AG04449 (cell line): ENCODE results near the gene ZMAT5.

Experiments used
- CTCF ChIA-PET: fragments of 350-600 bp; formaldehyde crosslinking; extraction: SDS; loops from one replicate; lab custom pipeline; 2021; ENCODE audit warnings: antibody characterized with exemption; lab: Yijun Ruan, JAX
- POLR2A ChIA-PET: fragments of 400-600, 350-600 bp; formaldehyde crosslinking; extraction: SDS; loops from one replicate; lab custom pipeline; 2020; ENCODE audit warnings: antibody characterized with exemption, inconsistent platforms; lab: Yijun Ruan, JAX
- DNase-seq: peaks from one replicate; pipeline ENCODE4 v3.0.0-alpha.2; 2010; ENCODE audit warnings: low read depth, low spot score
- H3K4me3 ChIP-seq: 2 replicates; pipeline ENCODE4 v1.5.1; 2011; ENCODE audit warnings: low read depth, mild to moderate bottlenecking, control low read depth, low read length
- TF ChIP-seq, protein P1 (sequence below): IDR thresholded peaks from one replicate; pipeline ENCODE4 v1.5.1; 2011; ENCODE audit warnings: mild to moderate bottlenecking, moderate library complexity, low read length, control low read depth, inconsistent platforms; ENCODE audit not compliant: insufficient read depth; ENCODE audit errors: missing control alignments

The ZMAT5 gene

DNA sequence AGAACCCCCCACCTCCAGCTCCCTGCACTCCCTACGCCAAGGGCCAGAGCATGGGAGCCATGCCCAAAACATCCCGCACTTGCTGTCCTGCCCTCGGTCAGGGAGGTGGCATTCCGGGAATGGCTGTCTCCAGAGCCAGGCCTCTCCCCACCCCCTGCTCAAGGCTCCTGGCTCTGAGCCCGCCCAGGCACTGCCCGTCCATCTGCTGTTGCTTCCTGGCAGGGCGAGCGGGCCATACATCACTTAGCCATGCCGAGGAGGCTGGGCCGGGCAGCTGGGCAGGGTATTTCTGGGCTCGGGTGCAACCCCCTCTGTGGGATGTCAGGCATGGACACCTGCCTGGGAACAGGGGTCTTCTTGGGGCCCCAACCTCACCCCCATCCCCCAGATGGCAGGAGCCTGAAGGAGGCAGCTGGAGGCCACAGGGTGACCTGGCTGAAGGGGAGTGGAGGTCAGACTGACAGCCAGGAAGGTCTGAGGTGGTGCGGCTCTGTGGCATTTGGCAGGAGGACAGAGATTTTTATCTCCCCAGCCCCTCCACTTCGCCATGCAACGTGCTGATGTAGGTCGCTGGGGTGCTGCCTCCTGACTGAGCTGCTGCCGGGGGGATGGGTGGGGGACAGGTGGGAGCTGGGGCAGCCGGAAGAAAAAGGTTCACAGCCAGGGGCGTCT, 55.7 kb downstream of the ZMAT5 start:
- TF ChIP-seq, protein P1, sequence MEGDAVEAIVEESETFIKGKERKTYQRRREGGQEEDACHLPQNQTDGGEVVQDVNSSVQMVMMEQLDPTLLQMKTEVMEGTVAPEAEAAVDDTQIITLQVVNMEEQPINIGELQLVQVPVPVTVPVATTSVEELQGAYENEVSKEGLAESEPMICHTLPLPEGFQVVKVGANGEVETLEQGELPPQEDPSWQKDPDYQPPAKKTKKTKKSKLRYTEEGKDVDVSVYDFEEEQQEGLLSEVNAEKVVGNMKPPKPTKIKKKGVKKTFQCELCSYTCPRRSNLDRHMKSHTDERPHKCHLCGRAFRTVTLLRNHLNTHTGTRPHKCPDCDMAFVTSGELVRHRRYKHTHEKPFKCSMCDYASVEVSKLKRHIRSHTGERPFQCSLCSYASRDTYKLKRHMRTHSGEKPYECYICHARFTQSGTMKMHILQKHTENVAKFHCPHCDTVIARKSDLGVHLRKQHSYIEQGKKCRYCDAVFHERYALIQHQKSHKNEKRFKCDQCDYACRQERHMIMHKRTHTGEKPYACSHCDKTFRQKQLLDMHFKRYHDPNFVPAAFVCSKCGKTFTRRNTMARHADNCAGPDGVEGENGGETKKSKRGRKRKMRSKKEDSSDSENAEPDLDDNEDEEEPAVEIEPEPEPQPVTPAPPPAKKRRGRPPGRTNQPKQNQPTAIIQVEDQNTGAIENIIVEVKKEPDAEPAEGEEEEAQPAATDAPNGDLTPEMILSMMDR = no peak
- CTCF ChIA-PET = no interaction called here
- no peak overlapping the region for H3K4me3 ChIP-seq
- DNase-seq = no peak
- POLR2A ChIA-PET = no interaction called here

DNA sequence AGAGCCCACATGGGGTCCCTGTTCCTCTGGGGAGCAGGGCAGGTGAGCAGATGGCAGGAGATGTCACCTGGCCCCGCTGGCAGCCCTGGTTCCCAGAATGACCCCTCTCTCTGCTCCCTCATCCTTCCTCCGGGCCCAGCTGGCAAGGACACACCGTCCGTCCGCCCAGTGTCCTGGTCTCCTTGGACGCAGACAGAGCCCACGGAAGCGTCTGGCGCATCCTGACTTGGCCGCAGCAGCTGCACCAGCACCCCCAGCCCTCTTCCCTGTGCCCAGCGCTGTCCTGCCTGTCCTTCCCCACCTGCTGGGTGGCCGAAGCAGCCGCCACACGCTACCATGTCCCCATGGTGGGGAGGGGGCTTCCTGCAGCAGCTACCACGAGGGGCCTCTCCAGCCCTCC, 56.6 kb downstream of the ZMAT5 start:
- CTCF ChIA-PET = no interaction called here

DNA sequence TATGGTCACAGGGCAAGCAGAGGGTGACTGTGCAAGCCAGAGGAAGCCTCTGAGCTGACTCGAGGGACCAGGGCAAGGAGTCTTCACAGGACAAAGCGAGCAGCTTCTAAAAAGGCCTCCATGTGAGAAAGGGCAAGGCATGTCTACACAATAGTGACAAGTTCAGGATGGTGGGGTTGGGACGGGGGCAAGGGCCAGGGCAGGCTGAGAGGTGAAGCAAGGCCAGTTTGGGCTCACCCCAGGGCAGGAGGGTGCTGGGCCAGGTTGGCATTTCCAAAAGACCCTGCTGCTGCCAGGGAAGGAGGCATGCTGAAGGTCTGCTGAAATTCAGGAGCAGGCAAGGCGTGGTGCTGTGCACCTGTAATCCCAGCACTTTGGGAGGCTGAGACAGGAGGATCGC, 59.3 kb downstream of the ZMAT5 start:
- ChIA-PET CTCF (no interaction called here), POLR2A (no interaction called here)
- H3K4me3 ChIP-seq = no peak overlapping the region
- TF ChIP-seq, protein P1 = no peak
- no peak for DNase-seq

More for the DNA sequence above, 56.6 kb downstream of the ZMAT5 start:
- DNase-seq = no peak
- POLR2A ChIA-PET = no interaction called here
- TF ChIP-seq, protein P1 = no peak
- no peak overlapping the region for H3K4me3 ChIP-seq

DNA sequence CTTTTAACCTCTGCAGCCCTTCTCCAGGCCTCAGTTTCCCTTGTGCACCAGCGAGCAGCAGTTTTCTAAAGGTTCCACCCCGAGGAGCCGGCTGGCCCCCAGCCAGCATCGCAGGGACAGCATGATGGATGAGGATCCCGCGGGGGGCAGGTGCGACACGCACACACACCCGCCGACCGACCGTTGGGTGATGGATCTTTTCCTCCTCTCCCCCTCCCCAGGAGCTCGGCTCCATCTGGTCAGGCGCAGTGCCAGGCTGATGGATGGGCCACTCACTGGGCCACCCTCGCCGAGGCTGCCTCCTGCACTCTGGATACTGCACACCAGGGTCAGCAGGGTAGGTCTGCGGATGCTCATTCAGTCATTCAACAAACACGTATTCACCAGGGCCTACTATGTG, 59.8 kb downstream of the ZMAT5 start:
- CTCF ChIA-PET = no interaction called here
- DNase-seq = no peak
- TF ChIP-seq, protein P1 = no peak

DNA sequence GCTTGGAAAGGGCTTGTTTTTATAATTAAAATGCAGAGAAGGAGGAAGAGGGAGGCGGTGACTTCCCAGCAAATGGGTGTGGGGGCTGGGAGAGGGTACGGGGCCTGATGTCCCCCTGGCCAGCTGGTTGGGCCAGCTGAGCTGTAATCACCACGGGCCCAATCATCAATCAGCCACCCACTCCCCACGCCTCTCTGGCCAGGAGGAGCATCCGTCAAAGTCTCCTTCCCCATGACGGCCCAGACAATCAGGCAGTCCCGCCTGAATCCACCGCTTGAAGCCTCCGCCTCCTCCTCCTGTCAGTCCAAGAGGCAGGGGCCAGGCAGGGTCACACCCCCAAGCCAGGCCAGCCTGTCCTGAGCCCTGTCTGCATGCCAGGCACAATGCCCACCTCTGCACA, 60.3 kb downstream of the ZMAT5 start:
- H3K4me3 ChIP-seq = no peak overlapping the region
- no peak for DNase-seq
- ChIA-PET POLR2A (no interaction called here), CTCF (no interaction called here)
- TF ChIP-seq, protein P1 = no peak

More for the DNA sequence above, 59.8 kb downstream of the ZMAT5 start:
- H3K4me3 ChIP-seq = no peak overlapping the region
- POLR2A ChIA-PET = no interaction called here

DNA sequence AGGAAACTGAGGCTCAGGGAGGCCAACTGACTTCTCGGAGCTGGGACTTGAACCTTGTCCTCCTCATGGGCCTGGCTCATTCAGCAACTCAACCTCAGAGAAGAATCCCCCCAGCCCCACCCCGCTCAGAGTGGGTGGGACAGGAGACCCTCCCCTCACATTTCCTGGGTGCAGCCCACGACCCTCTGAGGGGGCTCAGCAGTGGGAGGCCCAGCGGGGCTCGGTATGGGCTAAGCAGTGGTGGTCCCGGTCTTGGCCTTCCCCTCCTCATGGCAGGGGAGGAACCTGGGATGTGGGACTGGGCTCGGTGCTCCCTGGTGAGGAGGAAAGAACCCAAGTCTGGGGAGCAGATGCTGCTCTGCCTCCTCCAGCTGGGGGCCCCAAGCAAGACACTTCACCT, 61.2 kb downstream of the ZMAT5 start:
- POLR2A ChIA-PET = no interaction called here
- DNase-seq = no peak

More for the DNA sequence above, 61.2 kb downstream of the ZMAT5 start:
- H3K4me3 ChIP-seq = no peak overlapping the region
- CTCF ChIA-PET = interaction anchor here (0.7 to 0.8 kb wide), 2 partner anchors 9 to 385 kb away, joined by 3 to 4 read pairs; no protein-coding TSS in a partner anchor
- TF ChIP-seq, protein P1 = no peak
